Jurkat, Clone E6-1 (cell line): ENCODE results near the gene WFDC1. TPM values are rescaled to one million over a fixed set of nuclear protein-coding genes. Genes with fewer than 3 reads are reported as not detected.

Experiments
- DNase-seq: peaks from one replicate; pipeline ENCODE4 v3.0.0-alpha.2; 2011; ENCODE audit warnings: low read depth, low spot score
- H3K4me3 ChIP-seq: 2 replicates; pipeline ENCODE4 v1.5.1; 2011; ENCODE audit warnings: mild to moderate bottlenecking, low read length, control low read depth, moderate library complexity
- polyA plus RNA-seq: library from polyadenylated mRNA; unstranded; fragments of >200 nt; gene quantifications from one replicate; pipeline ENCODE4 v1.2.1, GENCODE V29; 2012; ENCODE audit warnings: missing spikeins; ENCODE audit not compliant: insufficient read length, insufficient read depth

WFDC1 gene, protein sequence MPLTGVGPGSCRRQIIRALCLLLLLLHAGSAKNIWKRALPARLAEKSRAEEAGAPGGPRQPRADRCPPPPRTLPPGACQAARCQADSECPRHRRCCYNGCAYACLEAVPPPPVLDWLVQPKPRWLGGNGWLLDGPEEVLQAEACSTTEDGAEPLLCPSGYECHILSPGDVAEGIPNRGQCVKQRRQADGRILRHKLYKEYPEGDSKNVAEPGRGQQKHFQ
- polyA plus RNA-seq = not detected

DNA sequence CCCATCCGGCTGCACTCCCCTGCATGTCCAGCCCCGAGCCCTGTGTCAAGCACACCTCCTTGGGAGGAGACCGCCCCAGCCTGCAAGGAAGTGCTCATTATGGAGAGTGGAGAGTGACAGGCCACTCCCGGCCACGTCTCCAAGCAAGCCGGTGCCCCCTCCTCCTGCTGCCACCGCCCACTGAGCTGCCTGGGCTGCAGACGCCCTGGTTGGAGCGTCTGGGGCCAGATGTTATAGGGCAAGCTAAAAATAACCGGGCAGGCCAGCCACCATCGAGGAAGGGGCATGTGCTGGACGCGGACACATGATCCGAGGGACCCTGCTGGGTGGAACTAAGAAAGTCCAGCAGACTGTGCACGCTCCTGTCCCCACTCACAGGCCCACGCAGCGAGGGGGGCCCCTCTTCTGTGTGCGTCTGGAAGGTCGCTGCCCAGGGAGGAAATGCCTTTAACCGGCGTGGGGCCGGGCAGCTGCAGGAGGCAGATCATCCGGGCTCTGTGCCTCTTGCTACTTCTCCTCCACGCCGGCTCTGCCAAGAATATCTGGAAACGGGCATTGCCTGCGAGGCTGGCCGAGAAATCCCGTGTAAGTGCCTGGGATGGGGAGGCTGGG, at the start of gene WFDC1:
TSS of gene WFDC1 (plus strand) at position 348 of the 612 bp plus-strand sequence. CDS start at position 442, 94 bp downstream.
- H3K4me3 ChIP-seq = no peak within 1 kb of the TSS
- no peak for DNase-seq

DNA sequence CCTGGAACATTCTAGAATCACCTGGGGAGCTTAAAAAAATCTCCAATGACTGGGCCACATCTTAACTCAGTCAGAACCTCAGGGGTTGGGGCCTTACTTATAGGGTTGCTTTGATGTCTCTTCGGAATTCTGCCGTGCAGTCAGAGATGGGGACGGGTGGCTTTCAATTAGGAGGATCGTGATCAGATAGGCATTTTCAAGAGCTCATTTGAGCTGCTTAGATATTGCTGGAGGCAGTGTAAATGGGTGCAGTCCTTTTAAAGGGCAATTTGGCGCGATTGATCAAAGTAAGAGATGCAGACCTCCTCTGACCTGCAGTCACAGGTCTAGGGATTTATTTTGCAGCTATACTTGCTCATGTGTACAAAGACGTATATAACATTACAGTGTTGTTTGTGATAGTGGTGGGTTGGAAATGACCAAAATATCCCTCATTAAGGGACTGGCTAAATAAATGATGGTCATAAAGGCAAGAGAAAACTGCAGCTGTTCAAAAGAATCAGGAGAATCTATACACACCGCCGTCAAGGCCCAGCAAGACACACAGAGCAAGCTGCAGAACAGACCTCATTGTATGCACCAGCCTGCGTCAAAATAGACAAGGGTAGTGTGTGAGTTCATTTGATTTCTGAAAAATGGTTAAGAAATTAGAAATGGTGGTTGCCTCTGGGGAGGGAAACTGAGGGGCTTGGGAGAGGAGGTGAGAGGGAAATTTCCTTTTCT, 48.6 kb upstream of the WFDC1 start:
- H3K4me3 ChIP-seq = no peak overlapping the region
- no peak for DNase-seq

DNA sequence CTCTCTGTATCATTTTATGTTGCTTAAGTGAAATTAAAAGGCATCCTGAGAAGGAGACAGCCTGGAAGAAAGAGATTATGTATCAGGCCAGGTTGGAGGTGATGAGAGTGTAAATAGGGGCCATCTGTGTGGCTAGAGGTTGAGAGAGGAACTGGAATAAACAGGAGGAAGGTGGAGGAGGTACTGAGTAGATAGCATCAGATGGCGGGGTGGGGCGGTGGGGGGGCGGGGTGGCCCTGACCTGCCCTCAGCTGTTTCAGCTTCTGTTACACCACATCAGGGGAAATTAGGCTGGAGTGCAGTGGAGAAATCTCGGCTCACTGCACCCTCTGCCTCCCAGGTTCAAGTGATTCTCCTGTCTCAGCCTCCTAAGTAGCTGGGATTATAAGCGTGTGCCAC, 48.0 kb upstream of the WFDC1 start:
- H3K4me3 ChIP-seq = no peak overlapping the region
- no peak for DNase-seq

DNA sequence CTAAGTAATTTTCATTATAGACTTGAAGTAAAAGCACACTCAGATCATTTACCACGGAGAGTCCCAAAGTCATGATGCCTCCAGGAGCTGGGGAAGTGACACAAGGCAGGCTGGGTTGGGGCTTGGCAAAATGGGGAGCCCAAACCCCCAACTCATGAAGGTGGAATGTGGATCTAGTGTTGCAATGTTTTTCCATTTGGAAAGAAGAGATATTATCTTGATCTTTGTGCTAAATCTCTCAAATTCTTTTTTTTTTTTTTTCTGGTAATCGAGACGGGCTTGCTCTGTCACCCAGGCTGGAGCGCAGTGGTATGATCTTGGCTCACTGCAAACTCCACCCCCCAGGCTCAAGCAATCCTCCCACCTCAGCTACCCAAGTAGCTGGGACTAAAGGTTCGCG, 47.3 kb upstream of the WFDC1 start:
- no peak for DNase-seq
- no peak overlapping the region for H3K4me3 ChIP-seq

DNA sequence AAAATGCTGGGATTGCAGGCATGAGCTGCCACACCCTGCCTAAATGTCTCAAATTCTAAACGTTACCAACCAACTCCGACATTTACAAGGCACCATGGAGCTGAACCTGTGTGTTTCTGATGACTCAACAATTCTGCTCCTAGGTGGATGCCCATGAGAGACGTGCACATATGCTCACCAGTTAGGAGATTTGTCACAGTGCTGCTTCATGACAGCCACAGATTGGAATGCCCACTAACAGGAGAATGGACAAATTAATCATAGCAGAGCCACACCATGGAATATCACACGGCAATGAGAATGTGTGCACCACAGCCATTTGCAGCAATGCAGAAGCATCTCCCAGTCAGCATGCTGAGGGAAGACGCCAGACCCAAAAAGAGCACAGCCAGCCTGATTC, 46.8 kb upstream of the WFDC1 start:
- no peak overlapping the region for H3K4me3 ChIP-seq
- DNase-seq = no peak

DNA sequence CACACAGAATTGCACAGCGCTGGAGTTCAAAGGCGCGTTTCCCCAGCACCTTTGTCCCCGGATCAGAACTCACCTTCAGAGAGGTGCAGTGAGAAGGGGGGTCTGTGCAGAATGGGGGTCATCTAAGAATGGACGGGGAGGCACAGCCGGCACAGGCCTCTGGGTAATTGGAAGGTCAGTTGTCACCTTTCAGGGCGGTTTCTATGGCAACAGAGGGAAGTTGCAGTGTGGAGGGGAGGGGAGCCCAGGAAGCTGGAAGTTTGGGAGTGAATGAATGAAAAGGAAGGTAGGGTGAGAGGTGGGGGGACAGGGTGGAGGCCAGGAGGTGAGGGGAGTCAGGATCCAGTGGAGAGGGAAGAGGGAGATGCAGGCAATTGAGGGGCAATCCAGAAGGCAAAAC, 42.5 kb upstream of the WFDC1 start:
- no peak for DNase-seq

DNA sequence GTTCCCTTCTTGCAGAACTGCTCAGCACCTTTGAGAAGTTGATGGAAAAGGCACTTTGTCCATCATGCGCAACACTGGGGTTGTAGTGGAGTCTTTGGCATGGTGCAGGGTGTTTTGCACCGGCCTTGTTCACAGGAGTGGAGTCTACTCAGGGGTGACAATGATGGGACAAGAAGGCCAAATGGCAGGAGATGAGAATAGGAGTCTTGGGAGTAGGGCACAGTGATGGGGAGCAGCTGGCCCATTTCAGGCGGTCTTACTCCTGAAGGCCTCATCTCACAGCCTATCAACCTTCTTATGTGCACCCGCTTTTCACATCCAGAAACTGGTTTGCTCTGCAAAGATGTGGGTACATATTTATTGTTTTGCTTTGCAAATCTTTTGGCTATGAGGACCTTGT, 41.5 kb upstream of the WFDC1 start:
- no peak overlapping the region for H3K4me3 ChIP-seq

More for the DNA sequence above, 42.5 kb upstream of the WFDC1 start:
- H3K4me3 ChIP-seq = no peak overlapping the region

DNA sequence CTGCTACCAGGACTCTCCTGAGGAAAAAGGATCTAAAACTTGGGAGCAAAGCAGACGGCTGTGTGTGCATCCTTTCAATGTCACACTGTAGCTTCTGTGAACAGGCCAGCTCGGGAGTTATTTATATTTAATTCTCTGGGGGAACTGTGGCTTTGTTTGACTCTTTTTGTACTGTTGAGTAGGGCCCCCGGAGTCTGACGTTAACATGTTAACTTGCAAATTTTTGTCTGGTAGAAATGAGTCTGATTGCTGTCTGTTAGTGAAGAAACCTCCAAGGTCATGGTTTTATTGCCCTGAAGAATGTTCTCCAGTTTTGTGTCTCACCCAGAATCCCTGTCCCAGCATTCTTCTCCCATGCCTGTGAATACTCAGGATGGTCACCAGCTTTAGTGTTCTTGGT, 40.6 kb upstream of the WFDC1 start:
- H3K4me3 ChIP-seq = no peak overlapping the region
- DNase-seq = no peak

More for the DNA sequence above, 41.5 kb upstream of the WFDC1 start:
- no peak for DNase-seq

DNA sequence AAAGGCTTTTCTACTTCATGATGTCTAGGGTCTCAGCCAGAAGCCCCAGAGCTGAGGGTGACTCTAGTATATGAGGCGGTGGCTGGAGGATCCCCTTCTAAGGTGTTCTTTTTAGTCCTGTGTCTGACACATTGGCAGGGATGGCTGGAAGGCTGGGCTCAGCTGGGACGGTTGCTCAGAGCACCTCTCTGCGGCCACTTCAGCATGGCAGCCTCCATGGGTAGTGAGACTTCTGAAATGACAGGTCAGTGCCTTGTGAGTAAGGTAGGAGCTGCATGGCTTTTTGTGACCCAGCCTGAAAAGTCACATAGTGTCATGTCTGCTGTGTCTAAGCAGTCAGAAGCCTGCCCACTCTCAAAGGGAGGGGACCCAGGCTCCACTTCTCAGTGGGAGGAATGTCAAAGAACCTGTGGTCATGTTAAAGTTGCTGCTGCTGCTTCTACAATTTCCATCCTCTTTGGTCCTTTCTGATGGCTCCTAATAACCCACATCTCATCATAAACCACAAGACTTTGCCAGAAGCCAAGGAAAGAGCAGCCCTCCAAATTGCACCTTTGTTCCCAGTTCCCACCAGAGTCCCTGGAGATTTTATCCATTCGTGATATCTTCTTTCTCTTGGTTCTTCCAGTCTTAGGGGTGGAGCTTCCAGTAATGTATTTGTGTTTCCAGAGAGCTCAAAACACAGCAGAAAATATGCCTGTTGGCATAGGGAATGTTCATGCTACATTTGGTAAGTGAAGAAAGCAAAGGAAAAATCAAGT, 39.4 kb upstream of the WFDC1 start:
- DNase-seq = no peak
- H3K4me3 ChIP-seq = no peak overlapping the region

DNA sequence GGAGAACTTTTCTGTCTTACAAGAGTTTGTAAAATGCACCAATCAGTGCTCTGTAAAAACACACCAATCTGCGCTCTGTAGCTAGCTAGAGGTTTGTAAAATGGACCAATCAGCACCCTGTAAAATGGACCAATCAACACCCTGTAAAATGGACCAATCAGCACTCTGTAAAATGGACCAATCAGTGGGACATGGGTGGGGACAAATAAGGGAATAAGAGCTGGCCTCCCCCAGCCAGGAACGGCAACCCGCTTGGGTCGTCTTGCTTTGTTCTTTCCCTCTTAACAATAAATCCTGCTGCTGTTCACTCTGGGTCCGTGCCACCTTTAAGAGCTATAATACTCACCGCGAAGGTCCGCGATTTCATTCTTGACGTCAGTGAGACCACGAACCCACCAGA, 36.4 kb upstream of the WFDC1 start:
- no peak overlapping the region for H3K4me3 ChIP-seq
- no peak for DNase-seq

DNA sequence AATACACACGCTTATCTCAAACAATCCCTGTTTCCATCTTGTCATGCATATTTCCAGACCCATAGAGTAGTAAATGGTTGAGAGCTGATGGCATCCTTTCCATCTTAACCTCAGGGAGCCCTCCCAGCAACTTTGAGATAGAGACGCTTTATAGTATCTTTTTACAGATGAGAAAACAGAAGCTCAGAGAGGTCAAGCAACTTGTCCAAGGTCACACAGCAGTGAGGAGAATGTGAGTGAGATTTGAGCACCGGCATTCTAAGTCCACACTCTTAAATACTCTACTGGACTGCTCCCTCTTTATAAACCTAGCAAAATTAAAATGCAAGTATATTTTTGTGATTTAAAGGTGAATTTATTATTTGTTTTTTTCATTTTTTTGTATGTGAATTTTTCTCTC, 35.0 kb upstream of the WFDC1 start:
- DNase-seq = no peak
- H3K4me3 ChIP-seq = no peak overlapping the region

DNA sequence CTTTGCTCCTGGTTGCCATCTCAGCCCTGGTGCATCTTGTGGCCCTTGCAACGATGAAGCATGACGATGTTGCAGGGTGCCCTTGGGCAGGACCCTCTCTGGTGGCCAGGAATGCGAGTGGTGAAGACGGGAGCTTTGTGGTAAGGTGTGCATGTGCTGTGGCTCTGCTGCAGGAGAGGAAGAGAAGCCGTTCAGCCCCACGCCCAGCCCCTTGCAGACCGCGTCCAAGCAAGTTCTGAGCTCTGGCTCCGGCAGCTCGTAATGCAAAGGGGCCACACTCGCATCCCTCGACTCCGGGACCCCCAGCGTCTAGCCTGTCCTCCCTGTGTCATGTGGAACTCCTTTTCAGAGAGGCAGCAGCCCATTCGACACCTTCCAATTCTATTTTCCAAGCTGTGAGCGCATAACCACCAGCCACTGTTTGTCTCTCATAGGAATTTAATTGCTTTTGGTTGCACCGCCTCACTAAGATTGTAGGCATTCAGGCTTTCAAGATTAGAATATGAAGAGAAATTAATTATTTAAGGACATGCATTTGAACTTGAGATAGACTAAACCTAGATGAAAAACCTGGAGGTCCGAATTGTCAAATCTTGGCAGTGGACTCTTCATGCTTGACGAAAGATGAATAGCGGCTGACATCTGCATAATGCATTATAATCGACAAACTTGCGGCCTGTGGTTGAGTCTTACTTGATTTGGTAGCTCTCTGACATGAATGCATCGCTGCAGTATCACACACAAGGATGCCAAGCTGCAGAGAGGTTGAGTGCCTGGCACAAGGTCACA, 33.7 kb upstream of the WFDC1 start:
- no peak for DNase-seq
- no peak overlapping the region for H3K4me3 ChIP-seq

DNA sequence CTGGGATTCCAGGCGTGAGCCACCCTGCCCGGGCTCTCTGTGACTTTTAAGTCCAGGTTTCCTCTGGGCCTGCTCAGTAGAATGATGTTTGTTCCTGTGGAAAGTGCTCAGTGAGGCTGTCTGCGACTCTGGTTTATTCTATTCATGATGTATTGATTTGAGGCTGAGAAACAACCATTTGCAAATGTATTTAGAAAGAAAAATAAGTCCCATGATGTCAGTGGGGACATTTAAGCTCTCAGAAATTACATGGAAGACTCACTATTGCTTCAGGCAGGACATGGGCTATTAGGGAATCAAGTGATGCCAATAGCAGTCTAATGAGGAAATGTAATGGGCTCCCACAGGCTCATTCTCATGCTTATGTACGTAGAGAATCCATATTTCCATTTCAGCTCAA, 32.6 kb upstream of the WFDC1 start:
- no peak for DNase-seq
- H3K4me3 ChIP-seq = no peak overlapping the region

DNA sequence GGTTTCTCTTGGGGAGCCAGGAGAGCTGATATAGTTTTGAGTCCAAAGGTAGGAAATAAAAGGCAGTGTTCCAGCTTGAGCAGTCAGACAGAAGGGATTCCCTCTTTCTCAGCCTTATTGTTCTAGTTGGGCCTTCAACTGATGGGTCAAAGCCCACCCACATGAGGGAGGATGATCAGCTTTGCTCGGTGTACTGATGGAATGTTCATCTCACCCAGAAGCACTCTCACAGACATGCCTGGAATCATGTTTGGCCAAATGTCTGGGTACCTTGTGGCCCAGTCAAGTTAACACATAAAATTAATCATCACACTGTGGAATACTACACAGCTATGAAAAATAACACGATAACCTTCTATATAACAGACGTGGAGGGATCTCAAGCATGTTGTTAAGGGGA, 31.7 kb upstream of the WFDC1 start:
- H3K4me3 ChIP-seq = no peak overlapping the region
- DNase-seq = no peak

DNA sequence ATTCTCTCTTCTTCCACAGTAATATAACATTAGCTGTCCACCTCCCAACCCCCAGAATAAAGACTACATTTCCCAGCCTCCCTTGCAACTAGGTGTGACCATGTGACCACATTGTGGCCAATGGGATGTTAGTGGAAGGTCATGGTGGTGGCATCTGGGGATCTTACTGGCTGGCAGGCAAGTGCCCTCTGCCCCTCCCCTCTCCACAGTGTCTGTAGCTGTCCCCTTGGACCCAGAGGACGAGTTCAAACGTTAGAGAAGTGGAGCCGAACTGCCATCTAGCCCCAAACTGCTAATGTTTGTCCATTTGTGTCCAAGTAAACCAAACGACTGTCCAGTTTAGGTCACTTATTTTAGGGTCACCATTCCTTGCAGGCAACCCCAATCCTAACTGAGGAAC, 28.2 kb upstream of the WFDC1 start:
- peak; percentile 62 for DNase-seq
- H3K4me3 ChIP-seq = no peak overlapping the region

DNA sequence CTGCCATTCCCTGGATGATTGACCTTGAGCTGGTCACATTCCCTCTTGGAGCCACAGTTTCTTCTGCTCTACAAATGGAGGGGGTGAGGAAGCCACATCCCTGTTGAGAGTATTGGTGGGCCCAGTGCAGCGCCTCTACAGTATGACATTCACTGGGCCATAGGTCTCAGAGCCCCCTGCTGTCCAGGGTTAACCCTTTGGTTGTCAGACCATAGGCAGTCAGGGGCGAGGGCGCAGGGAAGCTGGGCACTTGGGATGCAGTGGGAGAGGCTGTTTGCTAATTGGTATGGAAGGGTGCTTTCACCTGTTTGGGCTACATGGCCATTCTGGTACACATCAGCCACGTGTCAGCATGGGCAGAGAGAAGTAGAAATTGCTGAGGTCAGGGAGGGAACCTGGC, 27.3 kb upstream of the WFDC1 start:
- no peak for DNase-seq
- no peak overlapping the region for H3K4me3 ChIP-seq

DNA sequence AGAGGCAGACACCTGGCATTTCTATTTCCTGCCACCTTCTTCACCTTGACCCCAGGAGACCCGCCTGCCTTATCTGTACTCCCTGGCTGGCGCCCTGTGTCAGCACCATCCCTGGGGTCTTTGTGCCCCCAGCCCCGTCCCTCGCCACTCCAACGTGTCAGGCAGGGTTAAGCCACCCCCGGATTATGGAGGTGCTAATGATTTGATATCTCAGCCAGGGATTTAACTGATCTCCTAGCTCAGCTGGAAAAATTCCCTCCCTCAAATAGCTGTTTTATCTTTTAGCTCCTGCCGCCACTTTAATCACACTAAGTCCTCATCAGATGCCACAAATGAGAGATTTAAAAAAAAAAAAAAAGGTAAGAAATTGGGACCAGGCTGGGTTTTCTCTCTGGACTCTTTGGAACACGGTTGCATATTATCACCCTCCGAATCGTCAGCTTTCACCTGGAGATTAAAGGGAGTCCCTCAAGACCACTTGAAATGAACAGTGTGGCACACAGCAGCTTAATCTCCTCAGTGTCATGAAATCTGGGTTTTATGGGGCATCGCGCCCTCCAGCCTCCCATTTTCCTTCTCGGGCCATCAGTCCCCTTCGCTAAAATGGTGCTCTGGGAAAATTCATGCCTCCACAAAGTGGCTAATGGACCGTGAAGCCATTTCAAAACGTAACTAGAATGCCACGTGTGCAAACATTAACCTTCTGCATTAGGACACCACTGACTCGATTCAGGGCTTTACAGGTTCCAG, 26.2 kb upstream of the WFDC1 start:
- no peak for DNase-seq
- H3K4me3 ChIP-seq = no peak overlapping the region

DNA sequence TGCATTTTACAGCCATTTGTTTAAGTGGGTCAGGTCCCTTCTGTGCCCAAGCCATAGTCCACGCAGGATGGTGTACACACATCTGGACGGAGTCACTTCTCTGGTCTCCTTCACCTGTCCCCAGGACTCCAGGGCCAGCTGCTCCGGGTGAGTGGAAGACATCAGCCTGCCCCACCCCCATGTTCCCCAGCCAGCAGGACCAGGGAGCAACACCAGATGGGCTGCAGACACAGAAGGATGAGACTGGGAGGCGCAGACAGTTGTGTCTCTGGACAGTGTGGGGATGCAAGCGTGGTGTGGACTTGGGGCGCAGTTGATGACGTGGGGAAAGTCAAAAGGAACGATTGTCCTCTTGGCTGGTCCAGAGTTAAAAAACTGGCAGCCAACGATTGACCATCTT, 24.6 kb upstream of the WFDC1 start:
- no peak for DNase-seq

More for the DNA sequence above, 24.6 kb upstream of the WFDC1 start:
- H3K4me3 ChIP-seq = no peak overlapping the region
